ENCODE results near the gene FAM89B.

The FAM89B gene

GRCh38 chr11:65591939-65592857 lies 19.9 kb downstream of the FAM89B start:
- DNase-seq, result no peak

DNA sequence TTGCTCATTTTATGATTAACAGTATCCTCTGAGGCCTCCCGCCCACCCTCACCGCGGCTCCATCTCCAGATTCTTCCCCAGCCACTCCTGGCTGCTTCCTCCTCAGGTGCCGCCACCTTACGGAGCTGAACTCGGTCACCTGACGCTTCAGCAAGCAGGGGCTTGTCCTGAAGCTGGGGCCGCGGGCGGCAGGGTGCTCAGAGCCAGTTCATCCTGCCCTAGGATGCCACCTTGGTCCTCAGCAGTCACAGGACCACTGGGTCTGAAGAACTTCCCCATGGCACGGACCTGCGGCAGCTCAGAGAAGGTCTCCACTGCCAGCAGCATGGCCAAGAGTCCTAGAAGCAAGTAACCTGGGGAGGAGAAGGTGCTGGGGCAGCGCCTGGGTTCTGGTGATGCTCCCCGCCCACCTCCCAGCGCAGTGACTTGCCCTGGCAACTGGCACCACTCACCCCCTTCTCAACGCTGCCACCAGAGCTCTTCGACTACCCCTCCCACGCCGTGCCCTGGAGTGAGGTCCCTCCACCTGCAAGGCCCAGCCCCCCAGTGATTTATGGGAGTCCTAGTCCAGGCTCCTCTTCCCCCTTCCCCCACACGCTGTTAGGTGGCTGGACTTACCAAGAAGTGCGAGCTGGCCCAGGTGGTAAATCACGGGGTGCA lies 20.6 kb downstream of the FAM89B start:
- no peak for DNase-seq

DNA sequence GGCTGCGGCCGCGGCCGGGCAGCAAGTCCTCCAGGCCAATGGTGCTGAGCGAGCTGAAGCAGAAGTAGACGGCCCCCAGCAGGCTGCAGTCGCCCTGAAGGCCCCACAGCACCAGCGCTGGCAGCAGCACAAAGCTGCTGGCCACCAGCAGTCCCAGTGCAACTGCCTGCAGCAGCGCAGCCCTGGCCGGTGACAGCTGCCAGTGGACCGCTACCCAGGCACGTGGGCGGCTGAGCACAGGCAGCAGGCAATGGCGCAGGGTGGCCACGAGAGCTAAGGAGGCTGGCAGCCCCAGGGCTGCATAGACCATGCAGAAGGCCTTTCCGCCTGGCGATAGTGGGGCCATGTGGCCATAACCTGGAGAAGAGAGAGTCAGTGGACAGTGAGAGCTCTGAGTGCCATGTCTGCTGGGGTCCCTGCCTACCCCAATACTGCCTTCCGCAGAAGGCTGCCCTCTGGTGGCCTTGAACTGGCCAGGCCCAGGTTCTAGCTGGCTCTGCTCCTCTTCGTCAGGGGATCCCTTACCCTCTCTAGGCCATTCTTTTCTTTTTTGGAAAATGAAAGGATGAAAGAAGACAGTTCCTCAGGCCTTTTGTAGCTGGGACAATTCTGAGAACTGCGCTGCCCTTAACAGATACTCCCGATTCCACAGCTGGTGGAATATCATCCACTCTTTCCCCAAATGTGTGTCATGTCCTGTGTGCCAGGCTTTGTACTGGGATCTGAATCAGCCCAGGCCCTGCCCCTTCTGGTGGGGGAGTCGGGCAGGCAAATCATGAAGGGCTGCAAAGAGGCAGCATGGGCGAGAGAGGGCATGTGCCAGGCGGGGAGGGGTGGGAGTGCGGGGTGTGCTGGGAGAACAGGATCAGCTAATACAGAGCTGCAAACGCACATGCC lies 21.4 kb downstream of the FAM89B start:
- DNase-seq, result no peak

DNA sequence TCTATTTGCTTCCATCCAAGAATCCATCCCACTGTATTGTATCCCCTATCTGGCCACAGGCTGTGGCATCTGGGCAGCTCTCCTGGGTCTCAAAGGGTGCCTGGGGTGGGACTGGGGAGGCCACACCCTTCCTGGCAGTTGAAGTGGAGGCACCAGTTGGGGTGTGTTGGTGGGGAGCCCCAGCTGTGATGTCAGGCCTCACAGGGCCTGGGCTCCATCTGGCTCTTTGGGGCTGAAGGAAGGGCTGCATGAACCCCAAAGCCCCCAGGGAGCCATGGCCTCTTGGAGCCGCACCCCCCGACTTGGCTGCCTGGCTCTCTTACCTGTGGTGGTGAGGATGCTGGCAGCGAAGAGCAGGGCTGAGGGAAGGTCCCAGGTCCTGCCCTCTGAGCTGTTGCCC lies 22.8 kb downstream of the FAM89B start:
- no peak for DNase-seq

GRCh38 chr11:65595543-65596281 lies 23.4 kb downstream of the FAM89B start, which contains the start of gene KCNK7:
Gene KCNK7, minus strand, starts transcription at chr11:65595800. Its CDS starts 28 bp downstream, at chr11:65595772.
- no peak for DNase-seq

GRCh38 chr11:65596520-65596919 lies 24.2 kb downstream of the FAM89B start:
- DNase-seq, result no peak

DNA sequence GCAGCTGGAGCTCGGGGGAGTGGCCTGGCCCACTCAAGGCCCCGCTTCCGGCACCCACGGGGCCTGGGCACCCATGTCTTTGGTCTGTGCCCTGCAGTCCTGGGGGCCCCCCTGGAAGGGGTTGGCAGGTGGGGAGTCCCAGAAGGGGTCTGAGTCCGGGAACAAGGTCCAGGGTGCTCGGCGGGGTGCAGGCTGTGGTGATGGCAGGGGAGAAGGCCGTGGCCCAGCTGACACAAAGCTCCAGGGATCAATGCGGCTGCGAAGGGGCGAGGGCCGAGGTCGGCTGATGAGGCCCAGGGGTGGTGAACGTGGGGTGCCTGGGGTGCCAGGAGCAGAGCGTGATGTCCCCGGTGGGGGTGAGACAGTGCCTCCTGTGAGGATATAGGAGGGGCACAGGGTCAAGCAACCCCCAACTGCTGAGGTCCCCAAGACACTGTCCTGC lies 25.9 kb downstream of the FAM89B start:
- DNase-seq, result no peak

GRCh38 chr11:65599216-65599954 lies 27.0 kb downstream of the FAM89B start:
- DNase-seq, result no peak

DNA sequence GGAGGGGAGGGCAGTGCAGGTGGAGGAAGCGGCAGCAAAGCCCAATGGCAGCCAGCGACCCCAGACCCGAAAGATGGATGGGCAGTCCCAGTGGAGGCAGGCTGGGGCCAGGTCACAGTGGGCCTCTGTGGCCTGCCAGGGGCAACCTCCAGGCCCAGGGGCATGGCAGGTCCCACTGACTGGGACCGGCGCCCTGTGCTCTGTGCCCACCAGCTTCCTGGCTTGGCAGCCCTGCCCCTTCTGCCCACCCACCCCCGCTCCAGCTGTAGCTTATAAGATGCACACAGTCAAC lies 27.6 kb downstream of the FAM89B start:
- no peak for DNase-seq

DNA sequence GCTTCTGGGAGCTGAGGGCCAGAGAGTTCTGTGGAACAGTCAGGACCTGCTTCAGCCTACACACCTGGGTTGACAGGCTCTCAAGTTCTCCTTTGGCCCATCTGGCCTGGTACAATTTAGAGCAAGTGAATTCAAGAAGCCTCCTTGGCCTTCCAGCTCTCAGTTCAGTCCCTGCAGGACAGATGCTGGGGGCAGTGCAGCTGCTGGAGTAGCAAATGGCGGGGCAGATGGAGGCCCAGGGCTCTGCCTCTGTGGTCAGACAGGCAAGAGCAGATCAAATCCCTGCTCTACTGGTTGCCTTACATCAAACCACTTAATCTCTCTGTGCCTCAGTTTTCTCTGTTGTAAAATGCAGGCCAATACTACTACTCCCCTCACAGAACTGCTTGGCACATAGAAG lies 31.9 kb downstream of the FAM89B start:
- DNase-seq, result no peak

DNA sequence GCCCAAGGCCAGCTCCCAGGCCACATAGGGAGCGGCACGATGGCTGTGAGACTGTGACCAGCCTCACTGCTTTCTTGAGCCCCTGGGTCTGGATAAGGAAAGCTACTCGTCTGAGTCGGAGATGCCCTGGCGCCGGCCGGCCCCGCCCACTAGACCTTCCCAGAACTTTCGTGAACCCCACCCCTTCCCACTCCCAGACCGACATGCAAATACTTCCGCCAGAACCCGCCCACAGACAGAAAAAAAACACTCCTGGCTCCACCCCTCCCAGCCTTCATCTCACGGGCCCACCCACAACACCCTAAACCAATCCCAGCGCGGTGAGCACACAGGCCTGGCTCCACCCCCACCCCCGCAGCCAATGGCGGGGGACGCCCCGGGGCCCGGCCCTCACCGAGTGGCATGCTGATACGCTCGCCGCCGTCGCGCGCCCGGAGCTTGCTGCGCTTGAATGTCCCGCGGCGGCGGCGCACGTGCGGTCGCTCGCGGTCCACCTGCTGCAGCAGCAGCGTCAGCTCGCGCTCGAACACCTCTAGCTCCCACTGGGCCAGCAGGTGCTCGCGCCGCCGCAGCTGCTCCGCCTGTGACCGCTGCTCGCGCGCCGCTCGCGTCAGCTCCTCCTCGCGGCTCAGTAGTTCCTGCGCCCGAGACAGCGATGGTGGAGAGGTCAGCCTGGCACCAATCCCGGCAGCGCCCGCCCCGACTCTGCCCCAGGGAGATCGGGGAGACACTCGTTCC lies 34.7 kb downstream of the FAM89B start:
- no peak for DNase-seq

DNA sequence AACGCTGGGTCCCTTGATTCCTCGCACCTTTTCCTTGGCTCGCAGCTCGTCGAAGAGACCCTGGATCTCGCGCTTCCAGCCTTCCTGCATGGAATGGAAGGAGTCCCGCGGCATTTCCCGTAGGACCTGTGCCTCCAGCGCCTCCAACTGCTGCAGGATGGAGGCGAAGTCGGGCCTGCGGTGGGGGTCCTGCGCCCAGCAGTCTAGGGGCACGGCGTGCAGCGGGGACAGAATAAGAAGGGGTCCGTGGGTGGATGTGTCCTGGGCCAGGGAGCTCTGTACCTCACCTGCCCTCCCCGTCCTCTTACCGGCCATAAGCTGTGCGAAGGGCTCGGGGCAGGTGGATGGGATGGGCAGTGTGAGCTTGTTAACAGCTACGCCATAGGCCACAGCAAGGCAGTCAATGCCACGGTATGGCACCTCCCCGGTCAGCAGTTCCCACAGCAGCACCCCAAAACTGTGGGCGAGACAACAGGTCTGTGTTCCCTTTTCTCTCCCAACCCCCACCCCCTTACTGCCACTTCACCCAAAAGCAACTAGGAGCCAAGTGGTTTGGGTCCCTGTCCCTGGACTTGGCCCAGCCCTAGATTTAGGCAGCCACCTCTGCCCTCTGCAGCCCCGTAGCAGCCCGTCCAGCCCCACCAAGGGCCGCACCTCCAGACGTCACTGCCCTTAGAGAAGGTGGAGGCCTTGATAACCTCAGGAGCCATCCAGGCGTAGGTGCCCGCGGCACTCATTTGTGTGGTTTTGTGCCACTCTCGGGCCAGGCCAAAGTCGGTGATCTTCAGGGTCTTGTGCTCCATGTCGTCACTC lies 35.5 kb downstream of the FAM89B start:
- no peak for DNase-seq

DNA sequence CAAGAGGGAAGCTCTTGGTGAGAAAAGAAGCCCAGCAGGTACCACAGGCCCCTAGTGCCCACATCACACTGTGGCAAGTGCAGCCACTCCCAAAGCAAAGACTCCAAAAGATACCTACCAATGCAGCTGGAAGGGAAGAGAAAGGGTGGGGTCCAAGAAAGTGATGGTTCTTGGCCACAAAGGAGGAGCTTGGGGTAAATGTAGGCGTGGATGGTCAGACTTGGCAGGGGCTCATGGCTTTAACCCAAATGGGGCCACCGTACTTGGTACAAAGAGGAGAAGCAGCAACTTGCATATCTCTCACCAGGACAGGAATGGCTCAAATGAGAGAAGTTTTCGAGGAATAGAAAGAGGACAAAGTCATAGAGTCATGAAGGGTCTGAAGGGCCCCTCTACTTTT lies 36.9 kb downstream of the FAM89B start:
- DNase-seq, result no peak

DNA sequence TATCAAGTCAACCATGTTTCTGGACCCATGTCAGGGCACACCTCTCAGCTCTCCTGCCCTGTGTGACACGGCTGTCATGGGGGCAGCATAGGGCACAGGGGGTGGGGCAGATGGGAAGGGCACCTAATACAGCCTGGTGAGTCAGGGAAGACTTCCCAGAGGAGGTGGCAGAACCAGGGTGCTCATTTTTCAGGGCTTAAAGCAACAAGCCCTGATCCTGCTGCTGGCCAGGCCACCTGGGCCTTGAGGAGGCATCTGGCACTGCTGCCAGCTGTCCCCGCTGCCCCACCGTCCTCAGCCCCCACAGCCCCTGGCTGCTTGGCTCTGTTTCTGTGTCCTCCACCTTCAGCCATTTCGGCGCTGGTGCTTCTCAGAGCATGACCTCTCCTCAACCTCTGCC lies 37.3 kb downstream of the FAM89B start:
- no peak for DNase-seq

DNA sequence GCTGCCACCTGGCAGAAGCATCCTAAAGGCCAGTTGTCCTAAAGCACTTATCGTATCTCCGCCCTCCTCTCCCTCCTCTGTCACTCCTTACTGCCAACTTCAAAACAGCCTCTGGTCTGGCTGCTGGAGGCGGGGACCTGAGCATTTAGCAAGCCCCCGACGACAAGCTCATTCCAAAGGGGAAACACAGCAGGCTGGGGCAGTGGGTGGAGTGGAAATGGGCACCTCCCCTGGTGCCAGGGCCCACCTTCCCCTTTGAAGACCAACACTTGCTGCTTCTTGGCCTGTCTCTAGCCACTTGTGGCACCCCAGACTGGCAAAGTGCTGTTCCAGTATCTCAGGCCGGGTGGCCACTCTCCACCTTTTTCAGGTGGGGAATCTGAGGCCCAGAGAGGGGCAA lies 38.1 kb downstream of the FAM89B start:
- no peak for DNase-seq

DNA sequence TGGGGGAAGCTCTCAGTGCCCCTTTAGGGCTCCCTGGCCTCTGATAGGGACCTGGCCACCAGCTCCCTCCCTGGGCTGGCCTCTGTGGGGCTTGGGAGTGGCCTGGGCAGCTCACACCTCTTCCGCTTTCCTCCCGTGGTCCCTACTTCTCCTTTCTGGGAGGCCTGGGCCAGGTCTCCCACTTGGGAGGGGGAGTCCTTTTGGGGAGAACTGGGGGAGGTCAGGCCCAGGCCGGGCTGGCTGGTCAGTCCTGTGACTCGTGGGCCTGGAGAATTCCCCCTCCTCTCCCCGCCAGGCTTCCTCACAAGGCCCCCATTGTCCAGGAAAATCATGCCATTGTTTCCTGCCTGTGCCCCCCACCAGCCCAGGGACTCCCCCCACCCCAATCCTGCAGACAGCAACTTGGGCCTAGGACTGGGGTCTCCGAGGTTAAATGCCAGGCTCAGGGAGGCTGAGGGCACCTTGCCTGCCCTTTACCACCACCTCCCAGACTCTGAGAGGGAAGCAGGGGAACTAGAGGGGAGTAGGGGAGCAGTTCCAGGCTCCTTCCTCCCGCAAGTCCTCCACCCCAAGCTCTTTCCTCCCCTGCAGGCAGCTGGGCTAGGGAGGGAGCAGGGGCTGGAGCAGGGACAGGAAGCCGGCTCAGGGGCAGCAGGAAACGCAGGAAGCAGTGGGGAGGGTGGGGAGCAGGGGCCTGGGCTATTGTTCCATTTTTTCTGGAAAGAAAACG lies 38.9 kb downstream of the FAM89B start:
- no peak for DNase-seq

- DNase-seq, result no peak
Observed at GRCh38 chr11:65611758-65612603, 39.6 kb downstream of the FAM89B start.

DNA sequence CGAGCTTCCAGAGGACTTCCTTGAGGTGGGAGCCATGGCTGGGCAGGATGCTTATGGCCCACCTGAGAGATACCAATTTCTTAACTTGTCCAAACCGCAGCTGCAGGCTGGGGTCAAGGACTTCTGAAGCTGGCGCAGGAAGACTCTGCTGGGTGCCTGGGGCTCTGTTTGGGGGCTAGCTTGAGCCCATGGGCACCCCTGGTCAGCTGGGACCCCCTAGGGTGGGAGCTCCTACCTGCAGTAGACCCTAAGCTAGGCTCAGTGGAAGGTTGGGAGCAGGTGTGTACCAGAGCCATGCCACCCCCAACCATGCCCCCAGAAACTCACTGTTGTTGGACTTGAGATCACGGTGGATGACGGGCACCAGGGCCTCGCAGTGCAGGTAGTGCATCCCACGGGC lies 40.4 kb downstream of the FAM89B start:
- no peak for DNase-seq
